Measurements from ENCODE around the gene NRIP1.

DNA sequence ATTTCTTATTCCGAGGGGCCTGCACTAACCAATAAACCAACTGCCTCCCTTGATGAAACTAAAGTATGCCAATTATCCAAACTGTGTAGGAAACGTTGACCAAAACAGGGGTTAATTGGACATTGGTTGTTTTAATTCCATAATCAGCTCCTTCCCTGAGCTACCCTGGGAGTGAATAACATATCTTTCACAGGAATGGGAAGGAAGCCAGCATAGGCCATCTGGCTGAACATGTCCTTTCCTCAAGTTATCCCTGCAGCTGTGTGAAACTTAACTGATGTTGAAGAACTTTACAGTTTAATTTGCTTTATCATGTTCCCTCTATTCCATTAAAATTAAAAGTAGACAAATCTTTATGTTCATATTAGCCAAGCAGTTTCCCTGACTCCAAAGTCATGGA lies 75.4 kb downstream of the NRIP1 start:
- TF ChIP-seq EZH2phosphoT487 (IDR thresholded peaks at IDR 0.05; ENCODE audit: low read length) (no peak), CTCF (IDR thresholded peaks at IDR 0.05; ENCODE audit: low read length) (no peak), EZH2 (optimal IDR thresholded peaks at IDR 0.05; ENCODE audit: low read depth, low read length) (no peak)
